Liver (tissue), 9 donors: ENCODE data around the gene DLL4. TPM values are rescaled to one million over a fixed set of nuclear protein-coding genes. Genes with fewer than 3 reads are reported as not detected.

Source experiments
- DNase-seq: peaks from one replicate; pipeline ENCODE4 v3.0.0-alpha.2; 2017; ENCODE audit warnings: low spot score
- H3K27ac ChIP-seq, 2 donors: one replicate each; pipeline ENCODE4 v1.7.0; 2013; ENCODE audit warnings: inconsistent platforms in 2 of 2, low read length in 2 of 2, control low read depth in 1 of 2, low read depth in 1 of 2, mild to moderate bottlenecking in 1 of 2
- H3K27me3 ChIP-seq, 4 donors: one replicate each; pipeline versions ENCODE4 v1.6.1 to v1.7.0; 2013; ENCODE audit warnings: low read length in 3 of 4, inconsistent platforms in 1 of 4, mild to moderate bottlenecking in 1 of 4, moderate library complexity in 1 of 4; ENCODE audit not compliant: control insufficient read depth in 4 of 4, insufficient read depth in 4 of 4
- H3K36me3 ChIP-seq, 4 donors: one replicate each; pipeline versions ENCODE4 v1.6.1 to v1.7.0; 2013; ENCODE audit warnings: low read length in 3 of 4, mild to moderate bottlenecking in 3 of 4, low read depth in 1 of 4, moderate library complexity in 1 of 4; ENCODE audit not compliant: control insufficient read depth in 4 of 4, insufficient read depth in 3 of 4
- H3K4me1 ChIP-seq, 4 donors: one replicate each; pipeline versions ENCODE4 v1.6.1 to v1.7.0; 2013; ENCODE audit warnings: low read length in 3 of 4, mild to moderate bottlenecking in 3 of 4, moderate library complexity in 1 of 4; ENCODE audit not compliant: control insufficient read depth in 4 of 4, insufficient read depth in 4 of 4
- H3K4me3 ChIP-seq, 3 donors: one replicate each; pipeline versions ENCODE4 v1.6.1 to v1.7.0; 2013; ENCODE audit warnings: low read length in 3 of 3, control low read depth in 1 of 3, low read depth in 1 of 3, mild to moderate bottlenecking in 1 of 3
- H3K9ac ChIP-seq, 2 donors: one replicate each; pipeline ENCODE4 v1.7.0; 2013; ENCODE audit warnings: low read length in 2 of 2, mild to moderate bottlenecking in 2 of 2, moderate library complexity in 2 of 2, control low read depth in 1 of 2, low read depth in 1 of 2
- H3K9me3 ChIP-seq, 4 donors: one replicate each; pipeline versions ENCODE4 v1.6.1 to v1.7.0; 2013; ENCODE audit warnings: low read length in 3 of 4; ENCODE audit not compliant: control insufficient read depth in 4 of 4
- ATF3 ChIP-seq: IDR thresholded peaks from 2 replicates; pipeline ENCODE4 v1.6.1; 2016; ENCODE audit warnings: antibody characterized with exemption
- EGR1 ChIP-seq, 2 donors: IDR thresholded peaks; 2 replicates each; pipeline ENCODE4 v1.6.1; 2016 to 2018; ENCODE audit warnings: antibody characterized with exemption in 2 of 2, low read depth in 2 of 2
- FOXA1 ChIP-seq: IDR thresholded peaks from 2 replicates; pipeline ENCODE4 v1.6.1; 2016; ENCODE audit warnings: antibody characterized with exemption
- FOXA2 ChIP-seq: IDR thresholded peaks from 2 replicates; pipeline ENCODE4 v1.6.1; 2016; ENCODE audit warnings: antibody characterized with exemption
- GABPA ChIP-seq, 2 donors: IDR thresholded peaks in 1 of 2; conservative IDR thresholded peaks in 1 of 2; 2 replicates each; pipeline ENCODE4 v1.6.1; 2016; ENCODE audit warnings: antibody characterized with exemption in 2 of 2, mild to moderate bottlenecking in 1 of 2, moderate library complexity in 1 of 2
- HNF4A ChIP-seq, 2 donors: conservative IDR thresholded peaks; 2 replicates each; pipeline ENCODE4 v1.6.1; 2016; ENCODE audit warnings: antibody characterized with exemption in 2 of 2, mild to moderate bottlenecking in 2 of 2
- HNF4G ChIP-seq: IDR thresholded peaks from 2 replicates; pipeline ENCODE4 v1.6.1; 2016; ENCODE audit warnings: antibody characterized with exemption
- MAX ChIP-seq: IDR thresholded peaks from 2 replicates; pipeline ENCODE4 v1.6.1; 2016; ENCODE audit warnings: antibody characterized with exemption
- NR2F2 ChIP-seq: IDR thresholded peaks from 2 replicates; pipeline ENCODE4 v1.6.1; 2016; ENCODE audit warnings: antibody characterized with exemption
- RAD21 ChIP-seq, 2 donors: IDR thresholded peaks; 2 replicates each; pipeline ENCODE4 v1.6.1; 2016; ENCODE audit warnings: antibody characterized with exemption in 2 of 2, mild to moderate bottlenecking in 2 of 2
- RXRA ChIP-seq, 2 donors: IDR thresholded peaks; 2 replicates each; pipeline ENCODE4 v1.6.1; 2017 to 2018; ENCODE audit warnings: antibody characterized with exemption in 2 of 2, mild to moderate bottlenecking in 1 of 2
- SP1 ChIP-seq: IDR thresholded peaks from 2 replicates; pipeline ENCODE4 v1.6.1; 2018; ENCODE audit warnings: antibody characterized with exemption, mild to moderate bottlenecking
- TAF1 ChIP-seq: conservative IDR thresholded peaks from 2 replicates; pipeline ENCODE4 v1.6.1; 2016; ENCODE audit warnings: antibody characterized with exemption, mild to moderate bottlenecking
- ZBTB33 ChIP-seq: IDR thresholded peaks from 2 replicates; pipeline ENCODE4 v1.6.1; 2016; ENCODE audit warnings: antibody characterized with exemption
- WGBS: extraction: QIAGEN DNeasy Blood & Tissue Kit; methylation state at CpG from one replicate; pipeline ENCODE4 v1.1.7; 2013; 5-methylcytosine and 5-hydroxymethylcytosine counted together
- polyA plus RNA-seq, 2 donors: library from polyadenylated mRNA; stranded (reverse) in 1 of 2; unstranded in 1 of 2; fragments of 200-250 nt in 1 of 2; fragments of >200 nt in 1 of 2; fragmentation: Nextera tagmentation in 1 of 2; extraction: Ambion mirVana in 1 of 2; gene quantifications; one replicate each; pipeline versions ENCODE4 v1.2.1 to v1.2.3, GENCODE V29; 2013 to 2015
- total RNA-seq, 2 donors: library from RNA; depleted of rRNA; stranded (reverse); fragments of >200 nt; gene quantifications; one replicate each; pipeline ENCODE4 v1.2.3, GENCODE V29; 2014
- TF ChIP-seq, protein P1 (sequence below): IDR thresholded peaks from 2 replicates; pipeline ENCODE4 v1.6.1; 2016; ENCODE audit warnings: antibody characterized with exemption, mild to moderate bottlenecking
- TF ChIP-seq, protein P2 (sequence below): fragments of 150-350 bp; IDR thresholded peaks from 2 replicates; pipeline ENCODE4 v1.5.1; 2017; ENCODE audit warnings: improper control_type of control experiment, low read depth, low read length; ENCODE audit not compliant: missing input control
- donor health status: healthy.
- donor health status: healthy.
- donor health status: healthy.
- donor health status: healthy.
- donor health status: healthy.

The DLL4 gene
- total and polyA plus RNA-seq, 4 donors, result 2.1 to 3.8 (median 3.0) TPM

DNA sequence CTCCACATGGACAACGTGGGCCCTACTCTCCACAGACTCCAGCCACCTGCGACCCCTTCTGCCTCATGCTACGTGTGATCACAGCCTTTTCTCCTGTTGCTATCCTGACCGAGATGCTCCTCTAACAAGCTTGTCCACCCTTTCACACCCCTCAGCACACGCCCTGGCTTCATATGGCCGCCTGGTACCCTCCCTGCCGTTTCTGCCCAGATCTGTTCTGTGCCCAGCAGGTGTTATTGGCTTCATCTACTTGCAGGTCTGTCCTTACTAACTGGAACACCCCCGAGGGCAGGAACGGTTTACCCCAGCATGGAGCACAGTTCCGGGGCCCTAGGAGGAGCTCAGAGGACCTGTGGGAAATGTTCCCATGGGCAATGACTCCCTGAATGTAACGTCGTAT is 34.1 kb downstream of the DLL4 start:
- H3K9me3 ChIP-seq, result no peaks in the 10 kb centered on the region
- no peak overlapping the region for H3K4me3 ChIP-seq
- H3K27ac ChIP-seq, result no peak overlapping the region
- no peak for DNase-seq
- no peak overlapping the region for H3K9ac ChIP-seq
- H3K4me1 ChIP-seq, result peaks cover 5 to 8% (median 6%) of the 10 kb centered on the region in 4 donors
- H3K36me3 ChIP-seq, result no peaks in the 10 kb centered on the region
- 92% methylated on average over 12 of the region's 12 CpGs for WGBS
- H3K27me3 ChIP-seq, result no peaks in the 10 kb centered on the region
- TF ChIP-seq, protein P1, sequence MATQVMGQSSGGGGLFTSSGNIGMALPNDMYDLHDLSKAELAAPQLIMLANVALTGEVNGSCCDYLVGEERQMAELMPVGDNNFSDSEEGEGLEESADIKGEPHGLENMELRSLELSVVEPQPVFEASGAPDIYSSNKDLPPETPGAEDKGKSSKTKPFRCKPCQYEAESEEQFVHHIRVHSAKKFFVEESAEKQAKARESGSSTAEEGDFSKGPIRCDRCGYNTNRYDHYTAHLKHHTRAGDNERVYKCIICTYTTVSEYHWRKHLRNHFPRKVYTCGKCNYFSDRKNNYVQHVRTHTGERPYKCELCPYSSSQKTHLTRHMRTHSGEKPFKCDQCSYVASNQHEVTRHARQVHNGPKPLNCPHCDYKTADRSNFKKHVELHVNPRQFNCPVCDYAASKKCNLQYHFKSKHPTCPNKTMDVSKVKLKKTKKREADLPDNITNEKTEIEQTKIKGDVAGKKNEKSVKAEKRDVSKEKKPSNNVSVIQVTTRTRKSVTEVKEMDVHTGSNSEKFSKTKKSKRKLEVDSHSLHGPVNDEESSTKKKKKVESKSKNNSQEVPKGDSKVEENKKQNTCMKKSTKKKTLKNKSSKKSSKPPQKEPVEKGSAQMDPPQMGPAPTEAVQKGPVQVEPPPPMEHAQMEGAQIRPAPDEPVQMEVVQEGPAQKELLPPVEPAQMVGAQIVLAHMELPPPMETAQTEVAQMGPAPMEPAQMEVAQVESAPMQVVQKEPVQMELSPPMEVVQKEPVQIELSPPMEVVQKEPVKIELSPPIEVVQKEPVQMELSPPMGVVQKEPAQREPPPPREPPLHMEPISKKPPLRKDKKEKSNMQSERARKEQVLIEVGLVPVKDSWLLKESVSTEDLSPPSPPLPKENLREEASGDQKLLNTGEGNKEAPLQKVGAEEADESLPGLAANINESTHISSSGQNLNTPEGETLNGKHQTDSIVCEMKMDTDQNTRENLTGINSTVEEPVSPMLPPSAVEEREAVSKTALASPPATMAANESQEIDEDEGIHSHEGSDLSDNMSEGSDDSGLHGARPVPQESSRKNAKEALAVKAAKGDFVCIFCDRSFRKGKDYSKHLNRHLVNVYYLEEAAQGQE, result no peak
- TF ChIP-seq SP1 (no peak), EGR1 (IDR thresholded peaks at IDR 0.05; ENCODE audit: low read depth in 2 of 2) (no peak), RAD21 (IDR thresholded peaks at IDR 0.05) (no peak), GABPA (IDR thresholded peaks at IDR 0.05 in 1 of 2, conservative IDR thresholded peaks at IDR 0.05 in 1 of 2) (no peak), MAX (no peak), ZBTB33 (no peak), FOXA1 (no peak), FOXA2 (no peak), HNF4G (no peak), TAF1 (no peak)
- TF ChIP-seq, protein P2, sequence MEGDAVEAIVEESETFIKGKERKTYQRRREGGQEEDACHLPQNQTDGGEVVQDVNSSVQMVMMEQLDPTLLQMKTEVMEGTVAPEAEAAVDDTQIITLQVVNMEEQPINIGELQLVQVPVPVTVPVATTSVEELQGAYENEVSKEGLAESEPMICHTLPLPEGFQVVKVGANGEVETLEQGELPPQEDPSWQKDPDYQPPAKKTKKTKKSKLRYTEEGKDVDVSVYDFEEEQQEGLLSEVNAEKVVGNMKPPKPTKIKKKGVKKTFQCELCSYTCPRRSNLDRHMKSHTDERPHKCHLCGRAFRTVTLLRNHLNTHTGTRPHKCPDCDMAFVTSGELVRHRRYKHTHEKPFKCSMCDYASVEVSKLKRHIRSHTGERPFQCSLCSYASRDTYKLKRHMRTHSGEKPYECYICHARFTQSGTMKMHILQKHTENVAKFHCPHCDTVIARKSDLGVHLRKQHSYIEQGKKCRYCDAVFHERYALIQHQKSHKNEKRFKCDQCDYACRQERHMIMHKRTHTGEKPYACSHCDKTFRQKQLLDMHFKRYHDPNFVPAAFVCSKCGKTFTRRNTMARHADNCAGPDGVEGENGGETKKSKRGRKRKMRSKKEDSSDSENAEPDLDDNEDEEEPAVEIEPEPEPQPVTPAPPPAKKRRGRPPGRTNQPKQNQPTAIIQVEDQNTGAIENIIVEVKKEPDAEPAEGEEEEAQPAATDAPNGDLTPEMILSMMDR, result no peak

DNA sequence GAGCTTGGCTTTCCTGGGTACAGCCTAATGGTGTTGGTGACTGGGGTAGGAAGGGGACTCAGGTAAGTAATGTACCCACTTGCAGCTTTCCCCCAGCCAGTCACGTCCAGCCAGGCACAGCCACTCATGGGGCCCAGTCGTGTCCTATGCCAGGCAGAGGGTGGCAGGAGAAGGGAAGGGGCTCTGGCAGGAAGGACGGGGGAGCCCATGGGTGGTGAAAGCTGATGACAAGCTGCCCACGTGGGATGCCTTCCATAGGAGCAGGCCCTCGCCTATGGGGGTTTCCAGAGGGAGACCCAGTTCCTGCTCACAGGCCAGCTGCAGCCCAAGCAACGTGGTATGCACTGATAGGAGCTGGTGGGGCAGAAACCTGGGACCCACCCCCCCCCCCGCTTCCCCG is 34.9 kb downstream of the DLL4 start:
- 89% methylated on average over 8 of the region's 8 CpGs for WGBS
- no peak for DNase-seq
- no peak for TF ChIP-seq HNF4G
- TF ChIP-seq ATF3, result no peak
- TF ChIP-seq, protein P1, result no peak
- no peak for TF ChIP-seq GABPA (IDR thresholded peaks at IDR 0.05 in 1 of 2, conservative IDR thresholded peaks at IDR 0.05 in 1 of 2)
- no peak for TF ChIP-seq HNF4A (conservative IDR thresholded peaks at IDR 0.05)
- no peak for TF ChIP-seq NR2F2
- no peak for TF ChIP-seq EGR1 (IDR thresholded peaks at IDR 0.05; ENCODE audit: low read depth in 2 of 2)
- TF ChIP-seq, protein P2, result no peak
- TF ChIP-seq SP1, result no peak
- TF ChIP-seq RXRA (IDR thresholded peaks at IDR 0.05), result no peak
- TF ChIP-seq FOXA1, result no peak

More for the DNA sequence above, 34.9 kb downstream of the DLL4 start:
- Histone ChIP-seq H3K9me3 (no peaks in the 10 kb centered on the region), H3K4me3 (no peak overlapping the region), H3K36me3 (no peaks in the 10 kb centered on the region), H3K27me3 (no peaks in the 10 kb centered on the region), H3K9ac (no peak overlapping the region), H3K27ac (no peak overlapping the region), H3K4me1 (peaks cover 5 to 8% (median 6%) of the 10 kb centered on the region in 4 donors)
